ENCODE results near the gene MRPL33.

- no peak for TF ChIP-seq ZNF24 (IDR thresholded peaks at IDR 0.05)
- TF ChIP-seq CREB1 (IDR thresholded peaks at IDR 0.05), result no peak
- no peak for TF ChIP-seq CREB1 (CRISPR knock-in tag; IDR thresholded peaks at IDR 0.05)
- no peak for TF ChIP-seq ZNF737 (CRISPR knock-in tag; IDR thresholded peaks at IDR 0.05; ENCODE audit: borderline replicate concordance)
- no peak for TF ChIP-seq GTF2F1 (IDR thresholded peaks at IDR 0.05; ENCODE audit: low read length)
- TF ChIP-seq EZH2 (conservative IDR thresholded peaks at IDR 0.05; ENCODE audit: low read depth, low read length), result no peak
These were observed 56.8 kb downstream of the MRPL33 start for GRCh38 chr2:27828305-27828704.
